Liver (tissue), 9 donors: ENCODE data around the gene ORC6. TPM values are rescaled to one million over a fixed set of nuclear protein-coding genes. Genes with fewer than 3 reads are reported as not detected.

ENCODE experiments used
- DNase-seq: peaks from one replicate; pipeline ENCODE4 v3.0.0-alpha.2; 2017; ENCODE audit warnings: low spot score
- H3K27ac ChIP-seq, 2 donors: one replicate each; pipeline ENCODE4 v1.7.0; 2013; ENCODE audit warnings: inconsistent platforms in 2 of 2, low read length in 2 of 2, control low read depth in 1 of 2, low read depth in 1 of 2, mild to moderate bottlenecking in 1 of 2
- H3K27me3 ChIP-seq, 4 donors: one replicate each; pipeline versions ENCODE4 v1.6.1 to v1.7.0; 2013; ENCODE audit warnings: low read length in 3 of 4, inconsistent platforms in 1 of 4, mild to moderate bottlenecking in 1 of 4, moderate library complexity in 1 of 4; ENCODE audit not compliant: control insufficient read depth in 4 of 4, insufficient read depth in 4 of 4
- H3K36me3 ChIP-seq, 4 donors: one replicate each; pipeline versions ENCODE4 v1.6.1 to v1.7.0; 2013; ENCODE audit warnings: low read length in 3 of 4, mild to moderate bottlenecking in 3 of 4, low read depth in 1 of 4, moderate library complexity in 1 of 4; ENCODE audit not compliant: control insufficient read depth in 4 of 4, insufficient read depth in 3 of 4
- H3K4me1 ChIP-seq, 4 donors: one replicate each; pipeline versions ENCODE4 v1.6.1 to v1.7.0; 2013; ENCODE audit warnings: low read length in 3 of 4, mild to moderate bottlenecking in 3 of 4, moderate library complexity in 1 of 4; ENCODE audit not compliant: control insufficient read depth in 4 of 4, insufficient read depth in 4 of 4
- H3K4me3 ChIP-seq, 3 donors: one replicate each; pipeline versions ENCODE4 v1.6.1 to v1.7.0; 2013; ENCODE audit warnings: low read length in 3 of 3, control low read depth in 1 of 3, low read depth in 1 of 3, mild to moderate bottlenecking in 1 of 3
- H3K9ac ChIP-seq, 2 donors: one replicate each; pipeline ENCODE4 v1.7.0; 2013; ENCODE audit warnings: low read length in 2 of 2, mild to moderate bottlenecking in 2 of 2, moderate library complexity in 2 of 2, control low read depth in 1 of 2, low read depth in 1 of 2
- H3K9me3 ChIP-seq, 4 donors: one replicate each; pipeline versions ENCODE4 v1.6.1 to v1.7.0; 2013; ENCODE audit warnings: low read length in 3 of 4; ENCODE audit not compliant: control insufficient read depth in 4 of 4
- ATF3 ChIP-seq: IDR thresholded peaks from 2 replicates; pipeline ENCODE4 v1.6.1; 2016; ENCODE audit warnings: antibody characterized with exemption
- CTCF ChIP-seq: fragments of 150-350 bp; IDR thresholded peaks from 2 replicates; pipeline ENCODE4 v1.5.1; 2017; ENCODE audit warnings: improper control_type of control experiment, low read depth, low read length; ENCODE audit not compliant: missing input control
- EGR1 ChIP-seq, 2 donors: IDR thresholded peaks; 2 replicates each; pipeline ENCODE4 v1.6.1; 2016 to 2018; ENCODE audit warnings: antibody characterized with exemption in 2 of 2, low read depth in 2 of 2
- FOXA1 ChIP-seq: IDR thresholded peaks from 2 replicates; pipeline ENCODE4 v1.6.1; 2016; ENCODE audit warnings: antibody characterized with exemption
- FOXA2 ChIP-seq: IDR thresholded peaks from 2 replicates; pipeline ENCODE4 v1.6.1; 2016; ENCODE audit warnings: antibody characterized with exemption
- GABPA ChIP-seq, 2 donors: IDR thresholded peaks in 1 of 2; conservative IDR thresholded peaks in 1 of 2; 2 replicates each; pipeline ENCODE4 v1.6.1; 2016; ENCODE audit warnings: antibody characterized with exemption in 2 of 2, mild to moderate bottlenecking in 1 of 2, moderate library complexity in 1 of 2
- HNF4A ChIP-seq, 2 donors: conservative IDR thresholded peaks; 2 replicates each; pipeline ENCODE4 v1.6.1; 2016; ENCODE audit warnings: antibody characterized with exemption in 2 of 2, mild to moderate bottlenecking in 2 of 2
- HNF4G ChIP-seq: IDR thresholded peaks from 2 replicates; pipeline ENCODE4 v1.6.1; 2016; ENCODE audit warnings: antibody characterized with exemption
- JUND ChIP-seq, 2 donors: IDR thresholded peaks; 2 replicates each; pipeline ENCODE4 v1.6.1; 2016; ENCODE audit warnings: antibody characterized with exemption in 2 of 2
- MAX ChIP-seq: IDR thresholded peaks from 2 replicates; pipeline ENCODE4 v1.6.1; 2016; ENCODE audit warnings: antibody characterized with exemption
- NR2F2 ChIP-seq: IDR thresholded peaks from 2 replicates; pipeline ENCODE4 v1.6.1; 2016; ENCODE audit warnings: antibody characterized with exemption
- RAD21 ChIP-seq, 2 donors: IDR thresholded peaks; 2 replicates each; pipeline ENCODE4 v1.6.1; 2016; ENCODE audit warnings: antibody characterized with exemption in 2 of 2, mild to moderate bottlenecking in 2 of 2
- REST ChIP-seq: IDR thresholded peaks from 2 replicates; pipeline ENCODE4 v1.6.1; 2016; ENCODE audit warnings: antibody characterized with exemption, mild to moderate bottlenecking
- RXRA ChIP-seq, 2 donors: IDR thresholded peaks; 2 replicates each; pipeline ENCODE4 v1.6.1; 2017 to 2018; ENCODE audit warnings: antibody characterized with exemption in 2 of 2, mild to moderate bottlenecking in 1 of 2
- SP1 ChIP-seq: IDR thresholded peaks from 2 replicates; pipeline ENCODE4 v1.6.1; 2018; ENCODE audit warnings: antibody characterized with exemption, mild to moderate bottlenecking
- TAF1 ChIP-seq: conservative IDR thresholded peaks from 2 replicates; pipeline ENCODE4 v1.6.1; 2016; ENCODE audit warnings: antibody characterized with exemption, mild to moderate bottlenecking
- YY1 ChIP-seq: IDR thresholded peaks from 2 replicates; pipeline ENCODE4 v1.6.1; 2016; ENCODE audit warnings: antibody characterized with exemption, mild to moderate bottlenecking
- ZBTB33 ChIP-seq: IDR thresholded peaks from 2 replicates; pipeline ENCODE4 v1.6.1; 2016; ENCODE audit warnings: antibody characterized with exemption
- WGBS: extraction: QIAGEN DNeasy Blood & Tissue Kit; methylation state at CpG from one replicate; pipeline ENCODE4 v1.1.7; 2013; 5-methylcytosine and 5-hydroxymethylcytosine counted together
- polyA plus RNA-seq, 2 donors: library from polyadenylated mRNA; stranded (reverse) in 1 of 2; unstranded in 1 of 2; fragments of 200-250 nt in 1 of 2; fragments of >200 nt in 1 of 2; fragmentation: Nextera tagmentation in 1 of 2; extraction: Ambion mirVana in 1 of 2; gene quantifications; one replicate each; pipeline versions ENCODE4 v1.2.1 to v1.2.3, GENCODE V29; 2013 to 2015
- total RNA-seq, 2 donors: library from RNA; depleted of rRNA; stranded (reverse); fragments of >200 nt; gene quantifications; one replicate each; pipeline ENCODE4 v1.2.3, GENCODE V29; 2014
- donor health status: healthy.
- donor health status: healthy.
- donor health status: healthy.
- donor health status: healthy.
- donor health status: healthy.

The ORC6 gene
- total and polyA plus RNA-seq, 4 donors = 0.56 to 16.8 (median 0.98) TPM

GRCh38 chr16:46719528-46719927 lies 30.1 kb downstream of the ORC6 start:
- Histone ChIP-seq H3K4me3 (no peak overlapping the region), H3K4me1 (no peaks in the 10 kb centered on the region), H3K9ac (no peak overlapping the region), H3K27ac (no peak overlapping the region), H3K27me3 (no peaks in the 10 kb centered on the region), H3K9me3 (peaks cover 0 to 3% (median 0%) of the 10 kb centered on the region in 4 donors), H3K36me3 (no peaks in the 10 kb centered on the region)
- WGBS = 97% methylated on average over 6 of the region's 6 CpGs
- DNase-seq = no peak
- TF ChIP-seq REST = no peak
- no peak for TF ChIP-seq FOXA1
- TF ChIP-seq FOXA2 = no peak
- TF ChIP-seq GABPA (IDR thresholded peaks at IDR 0.05 in 1 of 2, conservative IDR thresholded peaks at IDR 0.05 in 1 of 2) = no peak
- no peak for TF ChIP-seq EGR1 (IDR thresholded peaks at IDR 0.05; ENCODE audit: low read depth in 2 of 2)
- TF ChIP-seq RAD21 (IDR thresholded peaks at IDR 0.05) = no peak
- no peak for TF ChIP-seq ATF3
- no peak for TF ChIP-seq MAX
- no peak for TF ChIP-seq ZBTB33
- no peak for TF ChIP-seq HNF4G
- TF ChIP-seq YY1 = no peak
- no peak for TF ChIP-seq TAF1
- TF ChIP-seq SP1 = no peak
- TF ChIP-seq NR2F2 = no peak
- TF ChIP-seq HNF4A (conservative IDR thresholded peaks at IDR 0.05) = no peak
- no peak for TF ChIP-seq RXRA (IDR thresholded peaks at IDR 0.05)
- TF ChIP-seq CTCF = no peak

- no peaks in the 10 kb centered on the region for H3K9me3 ChIP-seq
- TF ChIP-seq YY1 = no peak
- TF ChIP-seq FOXA2 = no peak
- no peak for TF ChIP-seq SP1
- no peak for TF ChIP-seq TAF1
- TF ChIP-seq REST = no peak
- TF ChIP-seq JUND (IDR thresholded peaks at IDR 0.05) = no peak
- no peak for TF ChIP-seq ZBTB33
- TF ChIP-seq FOXA1 = no peak
- TF ChIP-seq HNF4G = no peak
- TF ChIP-seq ATF3 = no peak
- no peak for TF ChIP-seq RXRA (IDR thresholded peaks at IDR 0.05)
- no peak for TF ChIP-seq RAD21 (IDR thresholded peaks at IDR 0.05)
These were observed 31.2 kb downstream of the ORC6 start for GRCh38 chr16:46720619-46721018.

More at GRCh38 chr16:46720619-46721018, 31.2 kb downstream of the ORC6 start:
- 95% methylated on average over 2 of the region's 2 CpGs for WGBS
- no peaks in the 10 kb centered on the region for H3K4me1 ChIP-seq
- no peak overlapping the region for H3K9ac ChIP-seq
- DNase-seq = no peak
- no peaks in the 10 kb centered on the region for H3K27me3 ChIP-seq
- no peak overlapping the region for H3K4me3 ChIP-seq
- no peak overlapping the region for H3K27ac ChIP-seq
- no peaks in the 10 kb centered on the region for H3K36me3 ChIP-seq
